Measurements from ENCODE around the gene SYNGR1. TPM values are rescaled to one million over a fixed set of nuclear protein-coding genes. Genes with fewer than 3 reads are reported as not detected.
"Not testable (repeated sequence)": the region's sequence is repeated elsewhere in the genome, so short reads cannot be mapped to it uniquely, and the experiment has no call there.

The SYNGR1 gene
- total RNA-seq, 4 donors from 2014 or later = 3.9 to 22.0 (median 6.8) TPM

GRCh38 chr22:39319284-39320022, 30.3 kb upstream of the SYNGR1 start, which contains the start of gene RPL3:
Gene RPL3, minus strand, starts transcription at chr22:39319623. Its CDS starts 26 bp downstream, at chr22:39319597.
- WGBS, 2 donors = 0 to 1% methylated on average over 44 to 46 of the region's 65 CpGs
- Histone ChIP-seq H3K36me3 (peaks cover 34 to 39% of the 10 kb centered on the region in 2 donors), H3K9me3 (no peaks in the 10 kb centered on the region), H3K27me3 (no peaks in the 10 kb centered on the region), H3K4me1 (peaks cover 20 to 36% of the 10 kb centered on the region in 2 donors), H3K27ac (peak within 1 kb of the TSS; percentile 96 to 97 (median 96)), H3K4me3 (replicated peaks in 1 of 3) (peak within 1 kb of the TSS; percentile 48 to 71 (median 69))
- DNase-seq = peak; percentile 96
- intact Hi-C loops (cut with DNase I) = loop anchor here (10.0 kb wide), 2 partner anchors 85 to 315 kb away; no protein-coding TSS in a partner anchor
- peak; percentile 78 to 94 for TF ChIP-seq POLR2A (IDR thresholded peaks at IDR 0.05)
- TF ChIP-seq, protein P1, sequence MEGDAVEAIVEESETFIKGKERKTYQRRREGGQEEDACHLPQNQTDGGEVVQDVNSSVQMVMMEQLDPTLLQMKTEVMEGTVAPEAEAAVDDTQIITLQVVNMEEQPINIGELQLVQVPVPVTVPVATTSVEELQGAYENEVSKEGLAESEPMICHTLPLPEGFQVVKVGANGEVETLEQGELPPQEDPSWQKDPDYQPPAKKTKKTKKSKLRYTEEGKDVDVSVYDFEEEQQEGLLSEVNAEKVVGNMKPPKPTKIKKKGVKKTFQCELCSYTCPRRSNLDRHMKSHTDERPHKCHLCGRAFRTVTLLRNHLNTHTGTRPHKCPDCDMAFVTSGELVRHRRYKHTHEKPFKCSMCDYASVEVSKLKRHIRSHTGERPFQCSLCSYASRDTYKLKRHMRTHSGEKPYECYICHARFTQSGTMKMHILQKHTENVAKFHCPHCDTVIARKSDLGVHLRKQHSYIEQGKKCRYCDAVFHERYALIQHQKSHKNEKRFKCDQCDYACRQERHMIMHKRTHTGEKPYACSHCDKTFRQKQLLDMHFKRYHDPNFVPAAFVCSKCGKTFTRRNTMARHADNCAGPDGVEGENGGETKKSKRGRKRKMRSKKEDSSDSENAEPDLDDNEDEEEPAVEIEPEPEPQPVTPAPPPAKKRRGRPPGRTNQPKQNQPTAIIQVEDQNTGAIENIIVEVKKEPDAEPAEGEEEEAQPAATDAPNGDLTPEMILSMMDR (IDR thresholded peaks at IDR 0.05) = peak in 3 of 6 experiments; percentile 22 to 31 (median 24)

GRCh38 chr22:39320616-39321029, 29.2 kb upstream of the SYNGR1 start:
- H3K4me1 ChIP-seq = peaks cover 20 to 29% of the 10 kb centered on the region in 2 donors
- peak overlapping the region in 2 of 3 donors; percentile 96 to 97 for H3K27ac ChIP-seq
- intact Hi-C loops (cut with DNase I); H3K27me3 ChIP-seq; DNase-seq; H3K9me3 ChIP-seq: not testable (repeated sequence)
- peak overlapping the region in 1 of 3 donors; percentile 71 for H3K4me3 ChIP-seq (replicated peaks in 1 of 3)
- peaks cover 23 to 27% of the 10 kb centered on the region in 2 donors for H3K36me3 ChIP-seq
- 91 to 92% methylated on average over 24 of the region's 24 CpGs for WGBS, 2 donors

DNA sequence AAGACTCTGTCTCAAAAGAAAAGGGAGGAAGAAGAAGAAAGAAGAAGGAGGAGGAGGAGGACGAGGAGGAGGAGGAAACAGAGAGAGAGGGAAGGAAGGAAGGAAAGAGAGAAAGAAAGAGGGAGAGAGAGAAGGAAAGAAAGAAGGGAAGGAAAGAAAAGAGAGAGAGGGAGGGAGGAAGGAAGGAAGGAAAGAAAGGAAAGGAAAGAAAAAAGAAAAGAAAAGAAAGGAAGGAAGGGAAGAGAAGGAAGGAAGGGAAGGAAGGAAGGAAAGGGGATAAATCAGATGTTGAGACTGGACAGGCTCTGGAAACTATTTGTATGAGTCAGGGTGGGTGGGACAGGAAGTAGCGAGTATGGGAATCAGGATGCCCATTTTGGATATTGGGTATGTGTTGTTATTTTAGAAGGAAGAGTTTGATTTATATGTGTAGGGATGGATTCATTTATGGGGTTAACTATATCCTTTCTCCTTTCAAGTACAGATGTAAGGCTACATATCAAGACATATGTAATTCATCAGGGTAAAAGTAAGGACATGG, 24.3 kb upstream of the SYNGR1 start:
- Histone ChIP-seq H3K27me3 (no peaks in the 10 kb centered on the region), H3K4me1 (no peaks in the 10 kb centered on the region), H3K27ac (no peak overlapping the region), H3K9me3 (no peaks in the 10 kb centered on the region), H3K4me3 (replicated peaks in 1 of 3) (no peak overlapping the region), H3K36me3 (no peaks in the 10 kb centered on the region)
- 70 to 80% methylated on average over 2 of the region's 2 CpGs for WGBS, 2 donors
- intact Hi-C loops (cut with DNase I) = no loop called here
- no peak for DNase-seq
- TF ChIP-seq POLR2A (IDR thresholded peaks at IDR 0.05) = no peak
- TF ChIP-seq, protein P1 (IDR thresholded peaks at IDR 0.05) = no peak

- no peaks in the 10 kb centered on the region for H3K36me3 ChIP-seq
- no peak overlapping the region for H3K4me3 ChIP-seq (replicated peaks in 1 of 3)
- no peak for TF ChIP-seq POLR2A (IDR thresholded peaks at IDR 0.05)
- TF ChIP-seq, protein P1 (IDR thresholded peaks at IDR 0.05) = no peak
- 87 to 95% methylated on average over 9 to 13 of the region's 18 CpGs for WGBS, 2 donors
- no peak for DNase-seq
- H3K9me3 ChIP-seq = no peaks in the 10 kb centered on the region
- no peaks in the 10 kb centered on the region for H3K27me3 ChIP-seq
- intact Hi-C loops (cut with DNase I) = no loop called here
- no peak overlapping the region for H3K27ac ChIP-seq
- H3K4me1 ChIP-seq = no peaks in the 10 kb centered on the region
Measured at GRCh38 chr22:39327995-39328754, 21.6 kb upstream of the SYNGR1 start.

DNA sequence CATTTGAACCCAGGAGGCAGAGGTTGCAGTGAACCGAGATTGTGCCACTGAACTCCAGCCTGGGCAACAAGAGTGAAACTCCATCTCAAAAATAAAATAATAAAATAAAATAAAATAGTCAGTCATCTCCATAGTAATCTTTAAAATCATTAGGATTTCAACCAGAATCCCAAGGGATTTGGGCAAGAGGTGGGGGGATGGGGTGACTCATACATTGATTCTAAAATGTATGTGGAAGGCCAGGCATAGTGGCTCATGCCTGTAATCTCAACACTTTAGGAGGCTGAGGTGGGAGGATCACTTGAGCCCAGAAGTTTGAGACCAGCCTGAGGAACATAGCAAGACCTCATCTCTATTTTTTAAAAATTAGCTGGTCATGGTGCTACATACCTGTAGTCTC, 19.2 kb upstream of the SYNGR1 start:
- 97 to 100% methylated on average over 1 of the region's 1 CpG for WGBS, 2 donors
- H3K36me3 ChIP-seq; H3K4me3 ChIP-seq (replicated peaks in 1 of 3); H3K27me3 ChIP-seq; H3K4me1 ChIP-seq; H3K9me3 ChIP-seq; DNase-seq; H3K27ac ChIP-seq; intact Hi-C loops (cut with DNase I): not testable (repeated sequence)

Measured in thyroid gland (tissue), 4 donors.